GM18861 (cell line): ENCODE results near the gene USP36.
A peak's percentile ranks its signal among the peaks of the same experiment; 100 is the strongest.
"Not testable (repeated sequence)": the region's sequence is repeated elsewhere in the genome, so short reads cannot be mapped to it uniquely, and the experiment has no call there.

Experiments
- ATAC-seq: cut with Tn5 transposase; IDR thresholded peaks from one replicate; pipeline ENCODE4 v1.9.1; 2021; ENCODE audit not compliant: unreplicated experiment

USP36 gene

DNA sequence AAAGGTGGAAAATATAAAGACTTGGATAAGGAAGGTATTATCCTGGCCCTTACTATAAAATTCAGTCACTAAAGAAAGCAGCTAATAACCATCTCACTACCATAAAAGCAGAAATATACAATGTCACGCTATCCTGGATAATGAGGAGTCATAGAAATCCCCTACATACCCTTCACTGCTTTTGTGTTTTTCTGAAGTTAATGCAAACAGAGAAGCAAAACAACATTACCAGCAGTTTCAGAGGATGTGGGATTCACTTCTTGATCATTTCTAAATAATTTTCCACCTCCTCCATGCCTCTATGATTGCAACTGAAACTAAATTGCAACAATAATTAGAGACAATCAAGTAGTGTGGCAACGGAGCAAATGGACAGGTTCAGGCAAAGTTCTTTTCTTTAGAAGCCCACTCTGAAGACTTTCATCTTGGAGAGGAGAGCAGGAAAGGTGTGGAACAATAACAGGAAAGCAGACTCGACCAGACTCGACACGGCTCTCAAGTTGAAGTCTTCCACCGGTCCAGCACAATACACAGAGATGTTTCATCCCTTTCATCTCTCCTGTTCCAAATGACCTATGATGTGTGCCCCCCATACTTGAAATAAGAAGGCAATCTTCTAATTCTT lies 68.7 kb downstream of the USP36 start:
- peak; percentile 38 for ATAC-seq

DNA sequence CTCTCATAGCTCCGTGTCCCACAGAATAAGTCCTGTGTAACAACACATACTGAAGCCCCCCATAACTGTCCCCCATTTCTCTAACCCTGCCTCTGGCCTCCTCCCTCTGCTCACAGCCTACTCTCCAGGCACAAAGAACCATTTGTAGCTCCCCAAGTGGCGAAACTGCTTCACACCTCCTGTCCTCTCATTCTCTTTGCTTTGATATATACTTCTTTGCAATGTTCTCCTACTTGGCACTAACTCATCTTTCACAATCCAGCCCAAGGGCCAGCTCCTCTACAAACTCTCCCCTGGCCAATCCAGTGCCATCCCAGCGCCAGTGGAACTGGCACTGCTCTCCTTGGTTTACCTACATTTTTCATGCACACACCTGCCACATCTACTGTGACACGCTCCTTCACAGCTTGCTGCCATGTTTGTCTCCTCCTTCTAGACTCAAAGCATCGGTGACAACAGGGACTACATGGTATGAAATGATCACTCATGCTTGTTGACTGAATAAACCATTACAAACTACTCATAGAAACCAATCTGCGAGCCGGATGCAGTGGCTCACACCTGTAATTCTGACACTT lies 71.3 kb downstream of the USP36 start:
- ATAC-seq: no peak

DNA sequence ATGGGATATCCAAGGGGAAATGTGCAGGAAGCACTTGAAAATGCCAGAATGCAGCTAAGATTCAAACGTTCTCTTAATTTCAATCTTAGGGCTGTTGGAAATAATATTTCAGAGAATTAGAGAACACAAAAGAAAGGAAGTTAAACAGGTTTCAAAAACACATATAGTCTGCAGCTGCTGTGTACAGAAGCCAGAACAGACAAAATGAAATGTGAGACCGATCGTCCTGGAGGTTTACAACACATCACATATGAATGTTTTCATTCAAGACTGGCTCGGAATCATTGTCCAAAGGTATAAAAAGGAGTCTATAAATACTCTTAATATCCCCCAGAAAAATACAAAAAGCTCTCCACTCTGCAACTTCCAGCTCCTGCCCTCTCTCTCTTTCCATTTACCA lies 72.8 kb downstream of the USP36 start:
- no peak for ATAC-seq

DNA sequence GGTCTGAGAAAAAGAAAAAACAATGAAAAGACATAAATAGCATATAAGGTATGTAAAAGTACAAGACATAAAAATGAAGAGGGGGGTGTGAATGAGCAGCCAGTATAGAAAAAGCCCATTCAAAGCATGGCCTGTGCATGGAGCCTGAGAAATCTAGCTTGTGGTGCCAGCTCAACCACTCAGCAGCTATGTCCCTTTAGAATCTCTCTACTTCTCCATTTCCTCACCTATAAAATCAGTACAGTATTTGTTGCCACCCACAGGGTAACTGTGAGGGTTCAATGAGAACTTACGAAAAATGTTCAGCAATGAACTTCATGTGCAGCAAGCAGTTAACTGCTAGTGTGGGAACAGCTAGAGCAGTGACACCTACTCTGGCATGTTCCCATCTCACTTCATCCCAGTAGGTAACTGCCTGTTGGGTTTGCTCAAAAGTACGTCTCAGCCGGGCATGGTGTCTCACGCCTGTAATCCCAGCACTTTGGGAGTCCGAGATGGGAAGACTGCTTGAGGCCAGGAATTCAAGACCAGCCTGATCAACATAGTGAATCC lies 73.8 kb downstream of the USP36 start:
- no peak for ATAC-seq

DNA sequence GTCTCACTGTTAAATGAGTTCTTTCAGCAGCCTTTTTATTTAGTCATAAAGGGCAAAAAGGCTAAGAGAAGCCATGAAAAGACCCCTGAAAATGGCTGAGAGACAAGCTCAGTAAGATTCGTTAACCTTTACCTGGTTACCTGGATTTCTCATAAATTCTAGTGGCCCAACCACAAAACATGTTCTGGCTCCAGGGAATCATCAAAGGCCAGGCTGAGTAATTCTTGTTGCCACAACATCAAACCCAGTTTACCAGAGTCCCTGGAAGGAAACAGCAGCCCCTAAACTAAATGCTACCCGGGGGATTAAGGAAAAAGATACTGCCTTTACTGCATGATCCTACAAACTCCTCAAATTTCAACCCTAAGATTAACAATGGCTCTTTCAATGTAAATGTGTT lies 74.4 kb downstream of the USP36 start:
- no peak for ATAC-seq

DNA sequence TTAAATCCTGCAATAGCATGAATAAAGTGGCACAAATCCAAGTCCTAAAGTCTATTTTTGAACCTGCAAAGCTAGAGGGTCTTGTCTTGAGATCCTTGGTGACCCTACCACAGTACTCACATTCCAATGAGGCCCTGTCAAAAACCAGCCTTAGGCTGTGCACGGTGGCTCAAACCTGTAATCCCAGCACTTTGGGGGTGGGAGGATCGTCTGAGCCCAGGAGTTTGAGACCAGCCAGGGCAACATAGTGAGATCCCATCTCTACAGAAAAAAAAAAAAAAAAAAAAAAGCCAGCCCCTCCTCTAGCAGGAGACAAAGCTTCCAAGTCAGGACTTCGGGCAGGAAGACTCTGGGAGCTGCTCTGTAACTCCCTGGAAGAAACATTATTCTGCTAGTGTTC lies 74.8 kb downstream of the USP36 start:
- no peak for ATAC-seq

DNA sequence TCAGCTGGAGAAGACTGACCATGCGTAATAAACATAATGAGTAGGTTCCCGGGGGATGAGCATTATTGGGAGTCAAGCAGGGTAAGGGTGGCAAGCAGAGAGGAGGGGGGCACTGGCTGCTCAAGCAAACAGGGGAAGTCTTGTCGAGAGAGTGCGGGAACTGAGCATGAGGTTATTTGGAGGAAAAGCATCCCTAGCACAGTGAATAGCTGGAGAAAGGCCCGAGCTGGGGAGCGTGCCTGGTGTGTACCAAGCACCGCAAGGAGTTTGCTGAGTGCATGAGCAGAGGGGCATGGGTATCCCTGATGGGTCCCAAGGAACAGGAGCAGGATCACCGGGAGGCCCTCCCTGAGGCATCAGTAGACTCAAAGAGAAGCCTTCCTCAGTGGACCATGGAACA lies 75.7 kb downstream of the USP36 start:
- no peak for ATAC-seq

DNA sequence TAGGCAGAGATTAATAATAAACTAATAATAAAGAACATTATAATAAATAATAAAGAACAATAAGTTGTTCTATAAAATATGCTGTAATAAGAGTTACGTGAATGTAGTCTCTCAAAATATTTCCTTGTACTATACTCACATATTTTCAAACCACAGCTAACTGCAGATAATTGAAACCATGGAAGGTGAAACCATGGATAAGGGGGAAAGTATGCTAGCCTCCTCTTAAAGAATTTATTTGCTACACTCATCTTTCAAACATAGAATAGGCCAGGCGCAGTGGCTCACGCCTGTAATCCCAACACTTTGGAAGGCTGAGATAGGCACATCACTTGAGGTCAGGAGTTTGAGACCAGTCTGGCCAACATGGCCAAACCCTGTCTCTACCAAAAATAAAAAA lies 77.1 kb downstream of the USP36 start:
- ATAC-seq: no peak

DNA sequence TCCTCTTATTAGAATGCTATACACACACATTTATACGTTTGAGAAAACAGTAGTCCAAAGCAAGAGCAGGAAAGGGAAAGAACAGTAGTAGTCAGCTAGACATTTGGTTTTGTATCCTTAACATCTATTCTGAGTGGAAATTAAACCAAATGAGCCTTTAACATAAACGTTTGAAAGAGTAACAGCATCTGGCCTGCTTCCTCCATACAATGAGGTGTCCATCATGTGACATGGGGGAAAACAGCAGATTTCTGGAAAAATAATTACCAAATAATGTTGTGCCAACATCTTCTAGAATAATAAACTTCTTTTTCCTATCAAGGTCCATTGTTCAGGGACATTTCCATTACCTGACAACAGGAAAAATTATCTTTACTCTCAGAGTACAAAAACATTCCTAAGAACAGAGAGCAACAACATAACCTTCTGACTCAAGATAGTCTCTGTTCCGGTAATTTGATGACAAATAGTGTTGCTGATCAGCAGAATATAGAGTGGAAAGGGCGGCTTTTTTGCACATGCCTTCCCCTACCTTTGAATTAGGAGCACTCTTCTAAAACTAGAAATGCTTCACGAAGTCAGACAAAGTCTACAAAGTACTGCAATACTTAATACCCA lies 78.7 kb downstream of the USP36 start:
- ATAC-seq: no peak

DNA sequence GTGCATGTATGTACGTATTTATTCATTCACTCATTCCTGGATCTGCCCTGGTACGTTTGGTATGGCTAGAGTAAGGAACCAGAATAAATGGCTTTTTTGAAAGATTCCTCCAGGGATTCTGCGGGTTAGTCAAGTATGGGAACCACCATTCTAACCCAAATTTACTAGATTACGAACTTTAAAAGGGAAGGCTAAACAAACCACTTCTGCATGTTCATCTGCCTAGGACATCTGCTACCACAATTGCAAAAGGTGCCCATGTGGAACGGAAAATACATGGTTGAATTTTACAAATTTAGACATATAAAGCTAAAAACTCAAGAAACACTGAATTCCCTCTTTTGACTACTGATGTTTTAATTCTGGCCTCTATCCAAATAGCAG lies 80.7 kb downstream of the USP36 start:
- ATAC-seq: peak; percentile 3

DNA sequence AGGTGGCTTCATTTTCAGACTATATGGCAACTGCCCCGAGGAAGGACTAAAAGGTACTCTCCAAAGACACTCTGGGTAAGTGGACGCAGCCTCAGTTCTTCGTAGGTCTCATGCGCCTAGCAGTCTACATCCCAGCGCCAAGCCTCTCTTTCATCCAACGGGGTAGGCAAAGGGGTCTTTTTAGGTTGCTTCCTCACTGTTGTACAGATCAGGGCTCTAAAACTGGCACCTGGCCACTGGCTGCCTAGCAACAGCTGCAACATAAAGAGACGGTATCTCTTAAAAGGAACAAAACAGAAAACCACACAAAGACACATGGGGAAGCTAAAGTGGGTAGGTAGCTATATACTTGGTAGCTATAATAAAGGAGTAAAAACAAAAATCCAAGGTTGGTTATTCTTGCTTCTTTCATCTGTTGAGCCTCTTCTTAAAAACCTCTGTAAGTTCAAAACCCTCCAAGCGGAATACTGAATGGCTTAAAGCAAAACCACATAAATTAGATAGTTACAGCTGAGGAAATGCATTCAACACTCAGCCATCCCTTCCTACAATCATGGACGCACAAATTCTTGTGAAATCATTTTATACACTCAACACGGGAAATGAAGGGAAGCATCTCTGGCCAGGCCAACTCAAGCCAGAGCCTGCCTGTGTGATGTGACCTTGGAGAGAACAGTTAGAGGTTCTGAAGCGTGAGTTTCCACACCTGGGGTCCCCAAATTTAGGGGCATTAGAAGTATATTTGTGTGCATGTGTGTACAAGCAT lies 81.2 kb downstream of the USP36 start:
- ATAC-seq: peak; percentile 78

DNA sequence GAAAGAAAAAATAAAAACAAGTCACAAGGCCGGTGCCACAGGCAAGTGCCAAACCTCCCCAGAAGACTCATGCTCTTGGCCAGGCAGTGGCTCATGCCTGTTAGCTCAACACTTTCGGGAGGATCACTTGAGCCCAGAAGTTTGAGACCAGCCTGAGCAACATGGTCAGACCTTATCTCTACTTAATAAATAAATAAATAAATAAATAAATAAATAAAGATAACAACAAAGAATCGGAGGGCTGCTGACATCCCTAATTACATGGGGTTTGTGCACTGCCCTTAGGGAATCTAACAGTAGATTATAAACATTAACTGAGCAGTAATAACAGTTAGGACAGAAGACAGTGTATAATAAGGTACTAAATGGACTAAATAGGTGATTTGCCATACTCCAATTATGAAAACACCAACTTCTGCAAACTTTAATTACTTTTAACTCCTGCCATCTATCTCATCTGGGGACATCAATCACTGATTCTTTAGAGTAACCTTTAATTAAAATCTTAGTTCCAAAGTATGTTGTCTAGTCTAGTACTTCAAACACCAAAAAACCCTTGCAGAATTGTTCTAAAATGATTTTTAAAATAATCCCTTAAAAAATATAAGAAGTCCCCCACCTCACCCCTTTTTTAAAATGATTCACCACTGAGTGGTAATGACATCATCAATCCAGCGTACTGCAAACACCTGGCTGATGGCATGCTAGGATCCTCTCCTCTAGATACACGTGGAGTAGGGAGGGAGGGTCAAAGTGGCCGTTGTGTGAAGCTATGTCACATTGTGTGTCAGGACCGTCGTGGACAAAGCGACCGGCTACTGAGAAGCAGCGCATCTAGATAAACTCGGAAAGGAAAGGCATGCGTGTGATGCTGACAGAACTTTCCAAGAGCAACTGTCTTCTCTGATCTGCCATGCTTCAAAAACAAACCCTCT lies 87.0 kb downstream of the USP36 start:
- no peak for ATAC-seq

DNA sequence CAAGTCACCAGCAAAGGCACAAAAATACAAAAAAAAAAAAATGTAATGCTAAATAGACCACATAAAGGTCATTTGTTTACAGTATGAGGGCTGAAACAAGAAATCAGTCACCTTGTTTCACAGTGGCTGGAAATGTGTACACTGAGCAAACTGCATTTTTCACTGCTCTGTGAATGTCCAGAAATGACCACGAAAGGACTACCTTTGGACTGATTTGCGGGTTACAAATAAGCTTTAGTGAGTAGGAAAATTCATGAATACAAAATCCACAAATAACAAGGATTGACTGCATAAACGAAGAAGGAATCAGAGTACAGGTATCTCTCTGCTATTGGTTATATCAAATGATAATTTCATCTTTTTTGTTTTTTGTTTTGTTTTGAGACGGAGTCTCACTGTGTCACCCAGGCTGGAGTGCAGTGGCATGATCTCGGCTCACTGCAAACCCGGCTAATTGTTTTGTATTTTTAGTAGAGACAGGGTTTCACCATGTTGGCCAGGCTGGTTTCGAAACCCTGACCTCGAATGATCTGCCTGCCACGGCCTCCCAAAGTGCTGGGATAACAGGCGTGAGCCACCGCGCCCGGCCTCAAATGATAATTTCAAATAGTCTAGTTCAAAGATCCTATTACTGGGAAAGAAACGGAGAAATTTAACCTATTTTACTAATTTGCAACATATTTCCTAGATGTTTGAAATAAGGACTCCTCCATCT lies 89.0 kb downstream of the USP36 start:
- ATAC-seq: no peak

DNA sequence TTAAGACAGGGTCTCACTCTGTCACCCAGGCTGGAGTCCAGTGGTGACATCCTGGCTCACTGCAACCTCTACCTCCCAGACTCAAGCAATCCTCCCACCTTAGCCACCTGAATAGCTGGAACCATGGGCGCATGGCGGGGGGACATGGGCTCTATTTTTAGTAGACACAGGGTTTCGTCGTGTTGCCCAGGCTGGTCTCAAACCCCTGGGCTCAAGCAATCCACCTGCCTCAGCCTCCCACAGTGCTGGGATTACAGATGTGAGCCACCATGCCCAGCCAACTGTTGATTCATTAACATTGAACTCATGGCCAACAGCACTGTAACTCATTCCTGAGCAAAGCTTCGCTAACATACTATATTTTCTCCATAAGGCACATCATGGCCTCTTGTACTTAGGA lies 89.6 kb downstream of the USP36 start:
- not testable (repeated sequence) for ATAC-seq

DNA sequence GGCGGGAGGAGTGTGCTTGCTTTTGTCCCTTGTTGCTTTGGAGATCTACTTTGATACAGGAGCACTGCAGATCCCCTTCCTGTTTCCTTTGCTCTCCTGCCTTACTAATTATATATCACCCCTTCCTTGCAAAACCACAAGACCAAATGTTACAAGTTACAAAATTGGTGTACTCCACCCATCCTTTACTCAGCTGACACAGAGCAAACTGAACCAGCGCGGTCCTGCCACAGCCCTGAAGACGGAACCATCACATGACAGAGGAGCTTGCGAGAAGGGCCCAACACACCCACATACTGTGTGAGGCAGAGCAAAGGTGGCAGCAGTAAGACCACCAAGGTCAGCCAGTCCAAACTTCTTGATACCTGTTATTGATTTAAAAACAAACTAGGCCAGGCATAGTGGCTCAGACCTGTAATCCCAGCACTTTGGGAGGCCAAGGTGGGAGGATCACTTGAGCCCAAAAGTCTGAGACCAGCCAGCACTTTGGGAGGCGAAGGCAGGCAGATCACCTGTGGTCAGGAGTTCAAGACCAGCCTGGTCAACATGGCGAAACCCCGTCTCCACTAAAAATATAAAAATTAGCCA lies 91.8 kb downstream of the USP36 start:
- ATAC-seq: peak; percentile 40

DNA sequence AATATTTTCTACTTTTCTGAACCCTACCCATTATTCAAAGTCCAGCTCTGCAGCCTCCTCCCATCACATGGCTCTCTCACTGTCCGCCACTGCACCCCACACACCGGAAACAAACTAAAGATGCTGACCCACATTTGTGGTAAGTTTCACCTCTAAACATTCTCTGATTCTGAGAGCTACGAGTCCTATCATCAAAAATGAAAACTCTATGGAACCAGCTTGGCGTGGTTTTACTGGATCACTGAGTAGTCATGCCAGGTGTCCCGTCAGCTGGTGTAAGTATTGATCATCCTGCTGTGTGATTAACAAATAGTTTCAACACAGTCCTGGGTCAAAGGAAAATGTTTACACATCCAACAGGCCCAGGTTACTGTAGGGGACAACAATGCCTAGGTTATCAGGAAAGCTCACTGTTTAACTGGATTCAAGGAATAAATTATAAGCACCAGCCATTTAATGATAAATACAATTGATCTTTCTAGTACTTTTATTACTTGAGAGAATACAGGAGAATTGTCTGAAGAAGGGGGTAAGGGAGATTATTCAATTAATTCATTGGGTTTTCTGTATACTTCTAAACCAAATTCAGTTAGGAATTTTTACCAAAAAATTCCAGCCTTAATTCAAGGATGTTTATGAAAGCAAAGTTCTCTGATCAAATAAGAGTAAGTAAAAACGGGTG lies 92.4 kb downstream of the USP36 start:
- peak; percentile 50 for ATAC-seq

DNA sequence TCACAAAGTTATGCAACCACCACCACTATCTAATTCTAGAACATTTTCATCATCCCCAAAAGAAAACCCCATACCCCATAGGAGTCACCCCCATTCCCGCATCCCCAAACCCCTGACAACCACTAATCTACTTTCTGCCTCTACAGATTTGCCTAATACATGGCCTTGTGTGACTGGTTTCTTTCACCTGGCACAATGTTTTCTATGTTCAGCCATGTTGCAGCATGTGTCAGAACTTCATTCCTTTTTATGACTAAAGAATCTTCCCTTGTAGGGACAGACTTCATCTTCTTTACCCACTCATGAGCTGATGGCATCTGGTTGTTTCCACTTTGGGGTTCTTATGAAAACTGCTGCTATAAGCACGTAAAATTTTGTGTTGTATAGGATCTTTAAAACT lies 93.1 kb downstream of the USP36 start:
- ATAC-seq: no peak

DNA sequence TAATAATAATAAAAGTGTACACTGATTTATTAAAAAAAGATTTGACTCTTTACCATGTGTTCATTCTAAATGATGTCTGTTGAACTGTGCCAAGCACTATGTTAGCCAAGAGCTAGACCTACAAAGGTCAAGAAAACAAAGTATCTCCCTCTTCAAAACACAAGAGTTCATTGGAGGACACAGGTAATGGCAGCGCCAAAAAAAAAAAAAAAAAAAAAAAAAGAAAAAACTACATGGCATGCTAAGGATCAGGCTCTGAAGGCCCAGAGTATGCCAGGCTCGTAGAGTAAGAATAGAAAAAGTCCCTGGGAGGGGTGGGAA lies 93.7 kb downstream of the USP36 start:
- no peak for ATAC-seq

DNA sequence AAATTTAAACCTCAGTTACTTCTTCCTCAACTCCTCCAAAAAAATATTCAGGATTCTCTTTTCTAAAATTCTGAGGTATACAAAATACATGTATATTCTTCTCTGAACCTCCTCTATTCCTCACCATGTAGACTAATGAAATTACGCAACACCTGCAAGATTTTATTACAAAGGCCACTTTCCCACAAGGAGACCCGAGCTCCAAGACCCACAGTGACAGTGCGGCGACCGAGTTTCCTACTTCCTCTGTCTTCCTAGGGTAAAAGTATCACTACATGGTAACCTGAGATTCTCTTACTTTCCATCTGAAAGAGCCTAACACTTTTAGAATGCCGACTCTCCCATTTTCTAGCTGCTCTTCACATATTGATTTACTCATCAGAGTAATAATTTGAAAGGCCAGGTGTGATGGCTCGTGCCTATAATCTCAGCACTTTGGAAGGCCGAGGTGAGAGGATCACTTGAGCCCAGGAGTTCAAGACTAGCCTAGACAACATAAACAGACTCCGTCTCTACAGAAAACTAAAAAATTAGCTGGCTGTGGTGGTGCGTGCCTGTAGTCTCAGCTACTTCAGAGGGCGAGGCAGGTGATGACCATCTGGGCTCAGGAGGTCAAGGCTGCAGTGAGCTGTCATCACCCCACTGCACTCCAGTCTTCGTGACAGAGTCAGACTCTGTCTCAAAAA lies 94.2 kb downstream of the USP36 start:
- ATAC-seq: no peak
